Inferior parietal cortex (tissue), 1 donor: Measurements from ENCODE around the gene EDNRA.

Source experiments
- DNase-seq: peaks from one replicate; pipeline ENCODE4 v3.0.0-alpha.2; 2016; ENCODE audit errors: extremely low spot score

Gene EDNRA

DNA sequence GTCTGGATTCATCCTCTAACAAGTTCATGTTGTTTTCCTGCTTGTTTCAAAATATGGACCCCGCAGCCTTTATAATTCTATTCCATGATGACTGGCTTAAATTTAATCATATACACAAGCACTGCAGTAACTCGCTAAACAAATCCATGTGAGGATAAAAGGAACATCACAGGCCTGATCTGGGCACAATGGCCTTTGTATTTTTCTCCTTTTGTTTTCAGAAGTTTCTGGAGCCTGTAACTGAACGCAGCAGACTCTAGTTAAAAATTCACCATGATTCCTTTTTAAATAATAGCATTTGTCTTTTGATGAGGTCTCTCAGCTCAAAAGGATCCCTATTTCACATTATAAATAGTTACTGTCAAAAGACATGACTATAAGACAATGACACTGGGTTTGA lies 106.1 kb downstream of the EDNRA start:
- peak; percentile 42 for DNase-seq

GRCh38 chr4:147589586-147589985 lies 108.7 kb downstream of the EDNRA start:
- peak; percentile 20 for DNase-seq

DNA sequence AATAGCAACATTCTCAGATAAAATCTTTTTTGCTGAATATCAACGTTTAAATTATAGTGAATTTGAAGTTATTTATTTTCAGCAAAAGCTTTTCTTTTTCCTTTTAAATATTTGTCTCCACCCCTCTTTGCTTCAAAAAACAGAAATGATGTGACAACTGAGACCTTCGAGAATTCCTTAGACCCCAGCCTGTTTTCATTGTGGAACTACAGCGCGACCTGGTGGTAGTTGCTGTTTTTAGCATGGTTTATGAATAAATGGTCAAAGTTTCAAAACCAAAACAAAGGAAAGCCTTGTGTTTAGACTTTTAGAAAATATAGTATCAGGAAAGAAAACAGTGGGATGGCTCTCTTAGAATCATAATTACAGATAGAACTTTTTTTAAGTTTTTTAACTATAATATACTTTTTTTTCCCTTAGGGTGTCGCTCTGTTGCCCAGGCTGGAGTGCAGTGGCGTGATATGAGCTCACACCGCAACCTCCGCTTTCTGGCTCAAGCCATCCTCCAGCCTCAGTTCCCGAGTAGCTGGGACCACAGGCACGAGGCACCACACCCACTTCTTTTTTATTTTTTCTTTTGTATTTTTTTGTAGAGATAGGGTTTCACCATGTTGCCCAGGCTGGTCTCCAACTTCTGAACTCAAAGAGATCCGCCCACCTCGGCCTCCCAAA lies 109.5 kb downstream of the EDNRA start:
- DNase-seq: peak; percentile 93

GRCh38 chr4:147591106-147591505 lies 110.2 kb downstream of the EDNRA start:
- DNase-seq: no peak

DNA sequence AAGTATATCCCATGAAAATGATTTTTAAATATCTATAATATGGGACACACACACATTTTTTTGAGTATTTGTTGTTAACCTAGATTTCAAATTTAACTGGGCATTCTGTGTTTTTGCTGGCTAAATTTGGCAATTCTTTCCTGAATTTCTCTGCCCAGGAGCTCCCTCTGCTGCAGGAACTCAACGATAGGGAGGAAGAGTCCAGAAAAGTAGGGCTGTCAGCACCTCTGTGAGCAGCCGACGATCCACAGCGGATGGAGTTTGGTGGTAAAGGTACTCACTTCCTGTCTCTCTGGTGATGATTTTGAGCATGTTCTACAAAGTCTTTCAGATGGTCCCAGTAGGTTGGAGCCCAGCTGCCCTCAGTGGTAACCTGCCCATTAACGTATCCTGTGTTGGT lies 113.2 kb downstream of the EDNRA start:
- no peak for DNase-seq
